Measurements from ENCODE around the gene TOM1.

Gene TOM1

DNA sequence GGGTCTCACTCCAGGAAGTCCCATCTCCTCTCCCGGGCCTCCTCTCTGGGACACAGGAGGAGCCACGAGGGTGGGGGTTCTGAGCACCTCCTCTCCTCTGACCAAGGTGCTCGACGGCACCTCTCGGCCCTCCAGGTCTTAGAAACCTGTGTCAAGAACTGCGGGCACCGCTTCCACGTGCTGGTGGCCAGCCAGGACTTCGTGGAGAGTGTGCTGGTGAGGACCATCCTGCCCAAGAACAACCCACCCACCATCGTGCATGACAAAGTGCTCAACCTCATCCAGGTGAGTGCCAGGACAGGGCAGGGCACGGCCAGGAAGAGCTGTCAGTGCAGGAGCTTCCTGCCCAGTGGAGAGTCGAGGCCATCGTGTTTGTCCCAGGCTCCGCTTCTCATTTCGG is 23.2 kb downstream of the TOM1 start:
- DNase-seq = no peak

DNA sequence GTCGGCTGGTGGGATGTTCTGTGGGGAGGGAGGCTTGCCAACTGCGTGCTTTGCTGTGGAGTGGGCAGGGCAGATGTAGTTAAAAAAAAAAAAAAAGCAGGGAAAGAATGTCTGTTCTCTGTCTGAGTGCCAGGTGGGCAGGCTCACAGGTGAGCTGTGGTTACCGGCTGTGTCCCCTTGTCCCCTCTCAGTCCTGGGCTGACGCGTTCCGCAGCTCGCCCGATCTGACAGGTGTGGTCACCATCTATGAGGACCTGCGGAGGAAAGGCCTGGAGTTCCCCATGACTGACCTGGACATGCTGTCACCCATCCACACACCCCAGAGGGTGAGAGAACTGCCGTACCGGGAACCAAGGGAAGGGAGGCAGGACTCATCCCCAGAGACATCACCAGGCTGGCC is 23.6 kb downstream of the TOM1 start:
- no peak for DNase-seq

DNA sequence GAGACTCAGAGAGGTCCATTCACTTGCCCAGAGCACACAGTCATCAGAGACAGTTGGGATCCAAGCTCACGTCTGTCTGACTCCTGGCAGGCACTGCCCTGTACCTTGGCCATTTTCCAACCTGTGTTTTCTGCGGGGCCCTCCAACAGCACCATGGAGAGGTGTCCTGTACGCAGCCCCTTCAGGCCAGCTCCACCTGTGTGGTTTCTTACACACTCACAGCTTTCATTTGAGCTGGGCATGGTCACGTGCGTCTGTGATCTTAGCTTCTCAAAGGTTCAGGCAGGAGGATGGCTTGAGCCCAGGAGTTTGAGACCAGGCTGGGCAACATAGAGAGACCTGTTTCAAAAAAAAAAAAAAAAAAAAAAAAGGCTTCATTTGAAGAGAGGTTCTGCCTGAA is 24.4 kb downstream of the TOM1 start:
- no peak for DNase-seq

- no peak for DNase-seq
Measured at GRCh38 chr22:35324762-35325161, 25.1 kb downstream of the TOM1 start.

GRCh38 chr22:35325209-35325608 is 25.5 kb downstream of the TOM1 start:
- DNase-seq = no peak

- no peak for DNase-seq
Measured at GRCh38 chr22:35326854-35327562, 27.3 kb downstream of the TOM1 start.

- no peak for DNase-seq
Measured at GRCh38 chr22:35327690-35328471, 28.2 kb downstream of the TOM1 start.

DNA sequence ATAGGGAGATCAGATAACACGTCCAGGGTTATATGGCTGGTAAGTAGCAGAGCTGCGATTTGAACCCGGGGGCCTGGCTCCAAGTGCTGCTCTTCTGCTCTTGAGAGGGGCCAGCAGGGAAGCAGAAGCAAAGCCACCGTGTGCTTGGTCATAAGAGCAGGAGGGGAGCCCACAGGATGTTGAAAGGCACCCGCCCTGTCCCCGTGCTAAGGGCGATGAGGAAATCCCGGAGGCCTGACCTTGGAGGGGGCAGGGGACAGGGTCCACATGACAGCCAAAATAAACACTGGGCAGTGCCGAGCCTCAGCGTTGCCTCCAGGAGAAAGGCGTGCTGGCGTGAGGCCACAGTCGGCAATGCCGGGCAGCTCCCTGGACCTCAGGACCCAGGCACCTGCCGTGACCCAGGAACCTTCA is 28.8 kb downstream of the TOM1 start:
- DNase-seq = no peak

- no peak for DNase-seq
Measured at GRCh38 chr22:35329114-35329847, 29.6 kb downstream of the TOM1 start.

GRCh38 chr22:35330258-35330861 is 30.7 kb downstream of the TOM1 start:
- peak in 5 of 56 donors; percentile 2 to 43 (median 26) for DNase-seq

GRCh38 chr22:35332278-35332677 is 32.6 kb downstream of the TOM1 start:
- no peak for DNase-seq

- DNase-seq = no peak
Measured at GRCh38 chr22:35333220-35333619, 33.5 kb downstream of the TOM1 start.

- no peak for DNase-seq
Measured at GRCh38 chr22:35334004-35334403, 34.3 kb downstream of the TOM1 start.

DNA sequence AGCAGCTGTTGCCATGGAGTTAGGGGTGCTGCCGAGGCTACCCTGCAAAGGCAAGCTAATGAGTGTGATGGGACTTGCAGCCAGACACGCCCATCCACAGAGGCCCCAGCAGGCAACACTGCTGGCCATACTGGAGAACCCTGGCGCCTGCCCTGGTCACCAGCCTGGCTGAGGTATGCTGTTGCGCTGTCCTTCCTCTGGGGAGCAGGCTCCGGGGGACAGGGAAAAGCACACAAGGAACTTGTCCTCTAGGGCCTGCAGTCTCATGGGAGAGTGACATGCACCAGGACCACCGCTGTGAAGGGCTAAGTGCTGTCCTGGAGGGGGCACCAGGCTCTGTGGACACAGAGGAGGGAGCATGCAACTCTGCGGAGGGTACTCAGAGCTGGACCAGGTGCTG is 35.8 kb downstream of the TOM1 start:
- no peak for DNase-seq

DNA sequence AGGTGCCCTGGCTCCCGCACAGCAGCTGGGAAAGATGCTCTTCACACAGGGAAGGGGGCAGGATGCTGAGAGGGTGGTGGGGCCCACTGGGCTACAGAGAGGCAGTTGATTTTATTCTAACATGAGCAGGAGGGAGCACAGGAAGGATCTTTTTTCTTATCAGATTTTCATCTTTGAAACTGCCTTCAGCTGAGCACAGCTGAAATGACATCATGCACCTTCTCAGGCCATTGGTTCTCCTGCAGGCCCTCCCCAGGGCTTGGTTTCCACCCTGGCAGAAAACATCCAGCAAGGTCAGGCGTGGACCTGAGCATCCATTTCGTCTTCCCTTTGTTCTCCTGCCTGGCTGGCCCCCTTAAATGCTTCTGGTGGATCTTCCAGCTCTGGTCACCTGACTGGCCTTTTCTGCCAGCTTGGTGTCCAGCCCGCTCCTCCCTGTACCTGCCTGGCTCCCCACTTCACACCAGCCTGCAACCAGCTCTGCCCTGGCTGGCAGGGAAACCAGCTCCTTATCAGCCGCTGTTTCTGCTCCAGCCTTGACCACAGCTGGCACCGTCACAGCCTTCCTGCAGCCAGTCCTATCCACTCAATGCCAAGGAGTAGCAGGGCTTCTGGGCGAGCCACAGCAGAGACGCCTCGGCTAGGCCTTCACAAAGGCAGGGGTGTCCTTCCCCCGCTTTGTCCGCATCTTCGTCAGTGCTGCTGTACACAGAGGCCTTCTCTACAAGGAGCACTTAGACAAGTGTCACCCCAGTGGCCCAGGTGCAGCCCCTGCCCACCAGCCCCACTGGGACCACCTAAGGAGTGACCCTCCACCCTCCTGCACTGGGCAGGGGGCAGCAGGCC is 36.5 kb downstream of the TOM1 start:
- DNase-seq = no peak

- no peak for DNase-seq
Measured at GRCh38 chr22:35337932-35338331, 38.2 kb downstream of the TOM1 start.

GRCh38 chr22:35341090-35341874 is 41.6 kb downstream of the TOM1 start:
- no peak for DNase-seq

GRCh38 chr22:35342390-35342789 is 42.7 kb downstream of the TOM1 start:
- no peak for DNase-seq

GRCh38 chr22:35343664-35344550 is 44.2 kb downstream of the TOM1 start:
- DNase-seq = peak in 1 of 56 donors; percentile 15
